Duodenal mucosa (tissue), 2 donors: Measurements from ENCODE around the gene ATF6B.
"Not testable (repeated sequence)": the region's sequence is repeated elsewhere in the genome, so short reads cannot be mapped to it uniquely, and the experiment has no call there.

Experiments
- H3K27ac ChIP-seq: one replicate; pipeline ENCODE4 v1.7.0; 2013; ENCODE audit warnings: low read depth, low read length
- H3K27me3 ChIP-seq, 2 donors: one replicate each; pipeline ENCODE4 v1.7.0; 2013; ENCODE audit warnings: low read length in 2 of 2, control low read depth in 1 of 2; ENCODE audit not compliant: insufficient read depth in 2 of 2, control insufficient read depth in 1 of 2
- H3K36me3 ChIP-seq, 2 donors: one replicate each; pipeline ENCODE4 v1.7.0; 2013; ENCODE audit warnings: low read length in 2 of 2, control low read depth in 1 of 2; ENCODE audit not compliant: insufficient read depth in 2 of 2, control insufficient read depth in 1 of 2
- H3K4me1 ChIP-seq, 2 donors: one replicate each; pipeline ENCODE4 v1.7.0; 2013; ENCODE audit warnings: low read length in 2 of 2, control low read depth in 1 of 2; ENCODE audit not compliant: insufficient read depth in 2 of 2, control insufficient read depth in 1 of 2
- H3K4me3 ChIP-seq, 2 donors: one replicate each; pipeline ENCODE4 v1.7.0; 2013; ENCODE audit warnings: low read length in 2 of 2, low read depth in 1 of 2
- H3K9ac ChIP-seq, 2 donors: one replicate each; pipeline ENCODE4 v1.7.0; 2013; ENCODE audit warnings: low read length in 2 of 2, low read depth in 1 of 2
- H3K9me3 ChIP-seq, 2 donors: one replicate each; pipeline ENCODE4 v1.7.0; 2013; ENCODE audit warnings: low read length in 2 of 2, control low read depth in 1 of 2; ENCODE audit not compliant: control insufficient read depth in 1 of 2

Gene ATF6B

GRCh38 chr6:32108727-32109113 lies 19.3 kb downstream of the ATF6B start:
- no peaks in the 10 kb centered on the region for H3K36me3 ChIP-seq
- H3K4me3 ChIP-seq = peak overlapping the region; percentile 60 to 61
- H3K27ac ChIP-seq = no peak overlapping the region
- peak overlapping the region; percentile 29 to 60 for H3K9ac ChIP-seq
- peaks cover 36 to 39% of the 10 kb centered on the region in 2 donors for H3K4me1 ChIP-seq
- H3K27me3 ChIP-seq = no peaks in the 10 kb centered on the region
- H3K9me3 ChIP-seq = no peaks in the 10 kb centered on the region

DNA sequence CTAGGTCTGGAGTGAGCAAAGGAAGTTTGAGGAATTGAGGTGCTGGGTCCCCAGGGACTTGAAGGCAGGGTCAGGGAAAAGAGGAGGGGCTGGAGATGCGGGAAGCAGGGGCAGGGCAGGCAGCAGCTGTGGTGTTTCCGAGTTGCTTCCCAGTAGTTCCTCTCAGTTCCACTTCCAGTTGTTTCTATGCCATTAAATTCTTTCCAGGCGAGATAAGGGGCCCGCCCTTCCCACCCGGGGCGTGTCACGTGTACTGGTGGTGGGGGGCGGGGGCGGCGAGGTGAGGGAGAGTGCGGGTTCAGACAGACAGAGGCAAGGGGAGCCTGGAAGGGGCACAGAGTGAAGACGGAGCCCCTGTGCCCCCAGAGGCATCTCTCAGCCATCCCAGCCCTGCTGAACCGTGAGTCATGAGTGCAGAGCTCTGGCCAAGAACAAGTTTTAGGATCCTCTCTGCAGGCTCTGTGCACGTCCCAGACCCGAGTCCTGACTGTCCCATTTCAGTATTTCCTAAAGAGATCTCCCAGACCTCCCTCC lies 19.9 kb downstream of the ATF6B start:
- no peak overlapping the region for H3K27ac ChIP-seq
- no peaks in the 10 kb centered on the region for H3K27me3 ChIP-seq
- no peaks in the 10 kb centered on the region for H3K9me3 ChIP-seq
- peaks cover 30 to 34% of the 10 kb centered on the region in 2 donors for H3K4me1 ChIP-seq
- H3K4me3 ChIP-seq = peak overlapping the region; percentile 60 to 61
- no peaks in the 10 kb centered on the region for H3K36me3 ChIP-seq
- H3K9ac ChIP-seq = peak overlapping the region; percentile 29 to 60

- Histone ChIP-seq H3K4me1 (peaks cover 30 to 32% of the 10 kb centered on the region in 2 donors), H3K9me3 (no peaks in the 10 kb centered on the region), H3K36me3 (no peaks in the 10 kb centered on the region), H3K27me3 (no peaks in the 10 kb centered on the region), H3K27ac (no peak overlapping the region), H3K4me3 (peak overlapping the region; percentile 46 to 60), H3K9ac (peak overlapping the region in 1 of 2 donors; percentile 11)
Observed at GRCh38 chr6:32107406-32107805, 20.6 kb downstream of the ATF6B start.

DNA sequence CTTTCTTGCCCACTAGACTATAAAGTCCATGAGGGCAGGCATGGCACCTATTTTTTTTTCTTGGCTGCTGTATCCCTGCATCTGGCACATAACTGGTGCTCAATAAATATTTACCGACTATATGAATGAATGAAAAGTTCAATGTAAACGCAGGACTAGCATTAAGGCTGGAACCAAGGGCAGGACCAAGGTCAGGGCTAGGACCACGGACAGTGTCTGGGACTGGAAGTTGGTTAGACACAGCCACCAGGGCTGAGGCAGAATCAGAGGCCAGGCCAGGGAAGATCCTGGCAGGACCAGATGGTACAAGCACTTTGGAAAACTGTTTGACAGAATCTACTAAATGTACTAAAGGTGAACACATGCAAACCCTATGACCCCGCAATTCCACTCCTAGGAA lies 22.6 kb downstream of the ATF6B start:
- Histone ChIP-seq H3K4me3 (no peak overlapping the region), H3K36me3 (no peaks in the 10 kb centered on the region), H3K27ac (no peak overlapping the region), H3K27me3 (no peaks in the 10 kb centered on the region), H3K4me1 (peaks cover 23 to 27% of the 10 kb centered on the region in 2 donors), H3K9ac (no peak overlapping the region), H3K9me3 (no peaks in the 10 kb centered on the region)

DNA sequence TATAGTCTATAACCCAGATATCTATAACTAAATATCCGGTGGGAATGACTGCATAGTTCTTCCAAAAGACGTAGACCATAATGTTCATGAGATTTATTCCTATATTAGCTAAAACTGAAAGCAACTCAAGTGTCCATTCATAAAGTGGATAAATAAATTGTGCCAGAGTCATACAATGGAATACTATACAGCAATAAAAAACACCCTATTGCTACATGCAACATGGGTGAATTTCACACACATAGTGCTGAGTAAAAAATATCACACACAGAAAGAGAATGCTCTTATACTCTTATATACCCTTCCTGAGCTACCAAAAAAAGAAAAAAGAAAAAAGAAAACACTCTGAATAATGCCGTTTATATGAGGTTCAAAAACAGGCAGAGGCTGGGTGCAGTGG lies 25.8 kb downstream of the ATF6B start:
- Histone ChIP-seq H3K27me3 (peaks cover 6 to 12% of the 10 kb centered on the region in 2 donors), H3K9me3 (no peaks in the 10 kb centered on the region), H3K4me1 (peaks cover 0 to 1% of the 10 kb centered on the region in 2 donors), H3K4me3 (no peak overlapping the region), H3K36me3 (no peaks in the 10 kb centered on the region), H3K27ac (no peak overlapping the region), H3K9ac (no peak overlapping the region)

GRCh38 chr6:32100251-32100650 lies 27.8 kb downstream of the ATF6B start:
- H3K4me3 ChIP-seq, H3K27ac ChIP-seq: not testable (repeated sequence)
- H3K4me1 ChIP-seq = peaks cover 0 to 16% of the 10 kb centered on the region in 2 donors

GRCh38 chr6:32097364-32097763 lies 30.7 kb downstream of the ATF6B start:
- Histone ChIP-seq H3K36me3 (no peaks in the 10 kb centered on the region), H3K27me3 (peaks cover 34 to 40% of the 10 kb centered on the region in 2 donors), H3K27ac (no peak overlapping the region), H3K4me3 (no peak overlapping the region), H3K9ac (no peak overlapping the region), H3K9me3 (no peaks in the 10 kb centered on the region), H3K4me1 (peaks cover 0 to 16% of the 10 kb centered on the region in 2 donors)

More at GRCh38 chr6:32100251-32100650, 27.8 kb downstream of the ATF6B start:
- H3K27me3 ChIP-seq = peaks cover 26 to 32% of the 10 kb centered on the region in 2 donors
- H3K9ac ChIP-seq, H3K9me3 ChIP-seq, H3K36me3 ChIP-seq: not testable (repeated sequence)

DNA sequence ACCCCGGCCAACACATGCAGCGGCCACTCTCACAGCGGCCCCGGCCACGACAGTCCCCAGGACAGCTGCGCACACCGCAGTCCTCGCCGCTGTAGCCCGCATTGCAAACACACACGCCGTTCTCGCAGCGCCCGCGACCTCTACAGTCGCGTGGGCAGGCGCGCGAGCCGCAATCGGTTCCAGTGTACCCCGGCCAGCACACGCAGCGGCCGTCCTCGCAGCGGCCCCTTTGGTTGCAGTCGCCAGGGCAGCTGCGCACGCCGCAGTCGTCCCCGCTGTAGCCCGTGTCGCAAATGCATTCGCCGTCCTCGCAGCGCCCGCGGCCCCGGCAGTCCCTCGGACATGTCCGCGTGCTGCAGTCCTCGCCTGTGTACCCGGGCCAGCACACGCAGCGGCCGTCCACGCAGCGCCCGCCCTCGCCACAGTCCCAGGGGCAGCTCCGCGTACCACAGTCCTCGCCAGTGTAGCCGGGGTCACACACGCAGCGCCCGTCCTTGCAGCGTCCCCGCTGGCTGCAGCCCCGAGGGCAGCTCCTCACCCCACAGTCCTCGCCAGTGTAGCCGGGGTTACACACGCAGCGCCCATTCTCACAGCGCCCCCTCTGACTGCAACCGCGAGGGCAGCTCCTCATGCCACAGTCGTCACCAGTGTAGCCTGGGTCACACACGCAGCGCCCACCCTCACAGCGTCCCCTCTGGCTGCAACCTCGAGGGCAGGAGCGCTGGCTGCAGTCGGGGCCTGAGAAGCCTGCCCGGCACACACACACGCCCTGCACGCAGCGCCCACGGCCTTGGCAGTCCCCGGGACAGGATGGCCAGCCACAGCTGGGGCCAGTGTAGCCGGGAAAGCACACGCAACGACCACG lies 31.4 kb downstream of the ATF6B start:
- no peak overlapping the region for H3K9ac ChIP-seq
- H3K27ac ChIP-seq = no peak overlapping the region
- peaks cover 34 to 40% of the 10 kb centered on the region in 2 donors for H3K27me3 ChIP-seq
- H3K36me3 ChIP-seq = no peaks in the 10 kb centered on the region
- H3K4me3 ChIP-seq = peak overlapping the region in 1 of 2 donors; percentile 32
- peaks cover 0 to 16% of the 10 kb centered on the region in 2 donors for H3K4me1 ChIP-seq
- no peaks in the 10 kb centered on the region for H3K9me3 ChIP-seq

GRCh38 chr6:32096087-32096393 lies 32.0 kb downstream of the ATF6B start:
- H3K36me3 ChIP-seq = no peaks in the 10 kb centered on the region

DNA sequence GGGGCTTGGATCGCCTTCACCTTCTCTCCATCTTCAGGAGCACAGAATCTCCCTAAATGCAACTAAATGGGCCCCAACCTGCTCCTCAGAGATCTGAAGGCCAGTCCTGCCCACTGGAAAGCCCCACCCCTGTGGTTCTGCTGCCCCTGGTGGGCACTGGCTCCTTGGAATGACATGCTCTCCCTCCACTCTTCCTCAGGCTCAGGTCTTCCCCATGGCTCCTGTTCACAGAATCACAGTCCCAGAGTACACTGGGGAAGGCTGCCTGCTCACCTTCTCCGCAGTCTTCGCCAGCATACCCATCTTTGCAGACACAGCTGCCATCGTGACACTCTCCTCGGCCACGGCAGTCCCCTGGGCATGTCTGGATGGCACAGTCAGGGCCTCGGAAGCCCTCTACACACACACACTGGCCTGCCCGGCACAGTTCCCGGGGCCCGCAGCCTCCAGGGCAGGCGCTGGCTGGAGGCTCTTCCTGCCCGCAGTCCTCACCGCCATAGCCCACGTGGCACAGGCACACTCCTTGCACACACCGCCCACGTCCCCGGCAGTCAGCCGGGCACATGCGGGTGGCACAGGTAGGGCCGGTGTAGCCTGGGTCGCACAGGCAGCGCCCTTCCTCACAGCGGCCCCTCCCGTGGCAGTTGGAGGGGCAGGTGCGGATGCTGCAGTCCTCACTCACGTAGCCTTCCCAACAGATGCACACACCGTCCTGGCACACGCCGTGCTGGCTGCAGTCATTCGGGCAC lies 32.5 kb downstream of the ATF6B start:
- Histone ChIP-seq H3K9me3 (no peaks in the 10 kb centered on the region), H3K27me3 (peaks cover 34 to 40% of the 10 kb centered on the region in 2 donors), H3K9ac (no peak overlapping the region), H3K36me3 (no peaks in the 10 kb centered on the region), H3K27ac (no peak overlapping the region), H3K4me3 (peak overlapping the region in 1 of 2 donors; percentile 36), H3K4me1 (peaks cover 0 to 16% of the 10 kb centered on the region in 2 donors)

More at GRCh38 chr6:32096087-32096393, 32.0 kb downstream of the ATF6B start:
- Histone ChIP-seq H3K27me3 (peaks cover 34 to 40% of the 10 kb centered on the region in 2 donors), H3K9me3 (no peaks in the 10 kb centered on the region), H3K4me1 (peaks cover 0 to 16% of the 10 kb centered on the region in 2 donors), H3K9ac (no peak overlapping the region), H3K27ac (no peak overlapping the region), H3K4me3 (peak overlapping the region in 1 of 2 donors; percentile 36)
